GM18520 (cell line): ENCODE data around the gene LHFPL4.
"Not testable (repeated sequence)": the region's sequence is repeated elsewhere in the genome, so short reads cannot be mapped to it uniquely, and the experiment has no call there.

Source experiments
- ATAC-seq: cut with Tn5 transposase; IDR thresholded peaks from one replicate; pipeline ENCODE4 v1.9.1; 2021; ENCODE audit not compliant: unreplicated experiment

LHFPL4 gene

DNA sequence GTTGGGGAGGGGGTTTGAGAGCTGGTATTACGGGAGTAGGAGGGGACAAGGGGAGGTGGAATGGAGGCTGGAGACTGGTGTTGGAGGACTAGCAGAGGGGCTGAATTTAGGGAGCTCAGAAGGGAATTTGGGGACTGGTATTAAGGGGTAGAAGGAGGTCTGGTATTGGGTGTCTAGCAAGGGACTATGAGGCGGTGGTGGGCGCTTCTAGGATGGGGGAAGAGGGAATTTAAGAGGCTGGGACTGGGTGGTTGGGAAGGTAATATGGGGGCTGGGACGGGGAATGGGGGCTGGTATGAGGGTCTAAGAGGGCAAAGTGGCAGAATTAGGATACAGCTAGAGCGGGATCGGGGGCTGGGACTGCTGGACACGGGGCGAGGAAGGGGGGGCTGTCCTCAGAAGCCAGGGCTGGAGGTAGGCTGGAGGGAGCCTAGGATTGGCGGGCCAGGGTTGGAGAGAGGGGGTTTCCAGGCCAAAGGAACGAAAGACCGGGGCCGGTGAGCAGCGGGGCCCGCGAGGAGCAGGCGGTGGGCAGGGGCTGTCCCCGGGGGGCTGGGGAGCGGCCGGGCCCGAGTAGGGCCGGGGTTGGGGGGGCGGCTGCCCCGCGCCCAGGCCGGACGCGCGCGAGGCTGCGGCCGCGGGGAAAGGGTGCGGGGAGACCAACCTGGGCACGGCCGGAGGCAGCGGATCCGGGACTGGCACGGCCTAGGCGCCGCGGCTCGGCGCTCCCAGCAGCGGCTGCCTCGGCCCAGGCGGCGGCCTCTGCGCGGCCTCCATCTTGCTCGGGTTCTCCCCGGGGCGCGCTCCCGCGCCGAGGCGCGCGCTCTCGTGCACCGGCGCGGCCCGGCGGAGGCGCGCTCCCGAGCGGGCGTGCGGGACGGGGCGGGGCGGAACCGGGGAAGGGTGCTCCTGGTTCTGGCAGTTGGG, at the start of gene LHFPL4:
TSS of gene LHFPL4 (minus strand) at position 802 of the 927 bp plus-strand sequence. CDS start 1,143 bp downstream, outside the sequence.
- ATAC-seq, result no peak

DNA sequence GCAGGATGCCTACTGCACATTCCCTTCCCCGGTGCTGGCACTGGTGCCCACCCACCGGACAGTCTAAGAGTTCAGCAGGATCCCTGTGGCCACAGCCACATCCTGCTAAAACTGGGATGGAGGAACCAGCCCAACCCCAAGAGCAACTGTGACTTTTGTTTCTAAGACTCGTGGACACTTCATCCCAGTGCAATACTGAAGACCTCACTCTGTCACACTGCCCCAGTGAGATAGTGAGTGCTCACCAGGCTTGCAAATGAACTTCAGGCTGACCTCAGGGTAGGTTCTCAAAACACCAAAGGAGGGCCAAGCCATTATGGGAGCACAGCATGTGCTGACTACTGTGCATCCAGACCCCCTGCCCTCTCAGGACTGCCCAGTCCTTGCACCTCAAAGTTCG, 49.0 kb upstream of the LHFPL4 start:
- no peak for ATAC-seq

DNA sequence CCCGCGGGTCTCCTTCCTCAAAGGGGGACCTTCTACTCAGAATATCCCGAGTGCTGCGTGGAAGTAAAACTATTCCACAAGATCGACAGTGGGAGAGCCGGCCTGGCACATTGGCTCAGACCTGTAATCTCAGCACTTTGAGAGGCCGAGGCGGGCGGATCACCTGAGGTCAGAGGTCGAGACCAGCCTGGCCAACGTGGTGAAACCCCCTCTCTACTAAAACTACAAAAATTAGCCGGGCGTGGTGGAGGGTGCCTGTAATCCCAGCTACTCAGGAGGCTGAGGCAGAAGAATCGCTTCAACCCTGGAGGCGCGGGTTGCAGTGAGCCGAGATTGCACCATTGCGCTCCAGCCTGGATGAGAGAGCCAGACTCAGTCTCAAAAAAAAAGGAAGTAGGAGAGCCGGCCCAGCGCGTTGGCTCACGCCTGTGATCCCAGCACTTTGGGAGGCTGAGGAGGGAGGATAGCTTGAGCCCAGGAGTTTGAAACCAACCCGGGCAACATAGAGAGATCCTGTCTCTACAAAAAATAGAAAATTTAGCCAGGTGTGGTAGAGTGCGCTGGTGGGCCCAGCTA, 47.5 kb upstream of the LHFPL4 start:
- ATAC-seq, result not testable (repeated sequence)

DNA sequence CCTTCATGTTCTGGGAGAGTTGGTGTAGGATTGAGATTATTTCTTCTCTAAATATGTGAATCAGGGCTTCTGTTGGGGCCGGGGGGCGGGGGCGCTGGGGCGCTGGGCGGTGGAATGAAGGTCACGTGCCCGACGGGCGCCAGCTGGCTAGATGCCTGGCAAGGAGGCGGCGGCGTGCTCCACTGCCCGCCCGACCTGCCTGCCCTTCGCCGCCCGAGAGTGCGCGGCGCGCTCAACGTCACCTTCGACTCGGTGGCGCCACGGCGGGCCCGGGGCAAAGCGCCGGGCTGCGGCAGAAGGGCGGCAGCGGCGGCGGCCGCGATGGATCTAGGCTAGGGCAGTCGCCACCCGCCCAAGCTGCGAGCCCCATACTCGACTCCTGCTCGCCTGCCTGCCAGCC, 47.0 kb upstream of the LHFPL4 start:
- ATAC-seq, result no peak

DNA sequence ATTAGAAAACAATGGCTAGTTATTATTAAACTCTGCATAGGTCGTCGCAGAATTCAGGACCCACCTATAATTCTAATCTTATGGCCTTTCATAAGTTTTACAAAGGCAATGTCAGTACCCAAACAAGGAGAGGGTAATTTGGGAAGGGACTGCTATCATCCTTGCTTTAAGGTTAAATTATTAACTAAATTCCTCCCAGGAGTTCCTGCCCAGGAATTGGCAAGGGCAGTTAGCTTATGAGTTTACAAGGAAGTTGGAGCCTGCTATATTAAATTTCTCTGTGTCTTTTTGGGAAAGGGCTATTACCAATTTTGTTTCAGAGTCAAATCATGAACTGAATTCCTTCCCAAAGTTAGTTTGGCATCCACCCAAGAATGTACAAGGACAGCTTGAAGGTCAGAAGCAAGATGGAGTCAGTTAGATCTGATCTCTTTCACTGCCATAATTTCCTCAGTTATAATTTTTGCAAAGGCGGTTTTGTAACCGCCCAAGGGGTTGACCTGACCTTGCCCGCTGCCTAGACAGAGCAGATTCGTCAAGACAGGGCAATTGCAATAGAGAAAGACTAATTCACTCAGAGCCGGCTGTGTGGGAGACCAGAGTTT, 45.3 kb upstream of the LHFPL4 start:
- no peak for ATAC-seq

DNA sequence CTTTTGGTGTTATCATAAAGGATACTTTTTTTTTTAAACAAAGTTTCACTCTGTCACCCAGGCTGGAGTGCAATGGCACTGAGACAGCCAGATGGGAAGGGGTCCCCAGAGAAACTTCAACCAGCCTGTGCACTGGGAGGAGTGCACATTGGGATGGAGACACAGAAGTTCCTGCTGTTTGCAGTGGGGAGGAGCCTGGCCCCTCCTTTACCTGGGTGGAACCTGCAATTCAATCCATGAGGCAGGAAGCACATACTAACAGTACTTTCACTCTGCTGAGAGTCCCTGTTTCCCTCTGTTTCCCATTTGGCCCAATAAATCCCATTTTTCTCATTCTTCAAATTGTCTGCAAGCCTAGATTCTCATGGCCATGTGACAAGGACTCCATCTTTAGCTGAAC, 42.3 kb upstream of the LHFPL4 start:
- ATAC-seq, result no peak

DNA sequence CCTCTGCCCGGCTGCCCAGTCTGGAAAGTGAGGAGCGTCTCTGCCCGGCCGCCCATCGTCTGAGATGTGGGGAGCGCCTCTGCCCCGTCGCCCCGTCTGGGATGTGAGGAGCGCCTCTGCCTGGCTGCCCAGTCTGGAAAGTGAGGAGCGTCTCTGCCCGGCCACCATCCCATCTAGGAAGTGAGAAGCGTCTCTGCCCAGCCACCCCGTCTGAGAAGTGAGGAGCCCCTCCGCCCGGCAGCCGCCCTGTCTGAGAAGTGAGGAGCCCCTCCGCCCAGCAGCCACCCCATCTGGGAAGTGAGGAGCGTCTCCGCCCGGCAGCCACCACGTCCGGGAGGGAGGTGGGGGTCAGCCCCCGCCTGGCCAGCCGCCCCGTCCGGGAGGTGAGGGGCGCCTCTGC, 38.2 kb upstream of the LHFPL4 start:
- not testable (repeated sequence) for ATAC-seq

DNA sequence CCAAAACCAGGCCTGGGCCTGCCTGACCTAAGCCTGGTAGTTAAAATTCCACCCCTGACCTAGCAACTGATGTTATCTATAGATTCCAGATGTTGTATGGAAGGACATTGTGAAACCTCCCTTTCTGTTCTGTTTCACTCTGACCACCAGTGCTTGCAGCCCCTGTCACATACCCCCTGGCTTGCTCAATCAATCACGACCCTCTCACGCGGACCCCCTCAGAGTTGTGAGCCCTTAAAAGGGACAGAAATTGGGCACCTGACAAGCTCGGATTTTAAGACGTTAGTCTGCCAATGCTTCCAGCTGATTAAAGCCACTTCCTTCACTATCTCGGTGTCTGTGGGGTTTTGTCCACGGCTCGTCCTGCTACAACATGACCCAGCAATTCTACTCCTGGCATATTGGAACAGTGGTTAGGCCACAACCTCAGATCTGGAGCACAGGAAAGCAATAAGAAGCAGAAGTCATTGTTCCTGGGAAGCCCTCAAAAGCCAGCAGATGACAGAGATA, 36.7 kb upstream of the LHFPL4 start:
- no peak for ATAC-seq

DNA sequence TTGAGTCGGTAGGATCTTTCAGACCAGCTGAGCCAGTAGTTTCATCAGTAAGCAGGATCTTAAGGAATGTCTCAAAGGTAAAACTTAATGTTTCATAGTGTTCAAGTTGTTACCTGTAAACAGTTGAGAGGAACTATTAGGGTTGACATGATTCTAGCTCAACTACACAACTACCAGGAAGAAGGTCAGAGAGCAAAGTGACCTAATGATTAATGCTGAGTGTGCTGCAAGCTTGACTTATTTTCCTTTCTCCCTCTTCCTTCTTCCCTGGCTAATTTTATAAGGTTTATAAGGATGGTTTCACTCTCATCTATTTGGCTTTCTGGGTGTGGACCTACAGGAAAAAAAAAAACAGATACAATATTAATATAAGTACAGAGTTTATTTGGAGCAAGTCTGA, 30.2 kb upstream of the LHFPL4 start:
- ATAC-seq, result no peak

DNA sequence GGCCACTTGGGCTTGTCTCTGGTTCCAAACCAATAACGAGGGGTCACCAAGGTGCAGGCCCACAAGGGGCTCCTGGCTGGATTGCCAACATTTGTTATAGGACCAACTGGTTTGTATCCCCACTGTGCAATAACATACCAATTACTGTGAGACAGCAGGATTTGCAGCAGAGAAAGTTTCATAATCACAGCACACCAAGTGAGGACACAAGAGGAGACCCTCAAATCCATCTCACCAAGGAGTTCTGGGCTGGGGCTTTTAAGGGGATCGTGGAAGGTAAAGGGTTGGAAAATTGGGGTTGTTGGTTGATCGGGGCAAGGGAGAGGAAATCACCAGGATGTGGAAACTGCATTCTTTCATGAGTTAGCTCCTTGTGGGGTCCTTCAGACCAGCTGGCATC, 29.7 kb upstream of the LHFPL4 start:
- no peak for ATAC-seq

DNA sequence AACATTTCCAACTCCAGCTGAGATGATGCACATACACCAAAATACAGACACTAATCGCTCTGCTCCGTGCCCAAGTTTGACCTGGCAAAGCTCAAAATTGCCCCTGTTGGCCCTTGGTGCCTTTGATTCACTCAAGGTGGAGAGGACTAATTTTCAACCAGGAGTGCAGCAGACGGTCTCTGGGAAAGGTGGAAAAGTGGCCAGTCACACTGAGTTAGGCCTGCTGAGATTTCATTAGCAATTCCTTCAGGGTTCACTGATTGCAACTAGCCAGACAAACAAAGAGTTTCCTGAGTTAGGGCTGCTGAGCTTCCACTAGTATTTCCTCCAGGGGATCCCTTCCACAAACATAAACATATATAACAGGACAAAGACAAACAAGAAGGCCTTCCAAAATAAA, 28.7 kb upstream of the LHFPL4 start:
- ATAC-seq, result no peak

DNA sequence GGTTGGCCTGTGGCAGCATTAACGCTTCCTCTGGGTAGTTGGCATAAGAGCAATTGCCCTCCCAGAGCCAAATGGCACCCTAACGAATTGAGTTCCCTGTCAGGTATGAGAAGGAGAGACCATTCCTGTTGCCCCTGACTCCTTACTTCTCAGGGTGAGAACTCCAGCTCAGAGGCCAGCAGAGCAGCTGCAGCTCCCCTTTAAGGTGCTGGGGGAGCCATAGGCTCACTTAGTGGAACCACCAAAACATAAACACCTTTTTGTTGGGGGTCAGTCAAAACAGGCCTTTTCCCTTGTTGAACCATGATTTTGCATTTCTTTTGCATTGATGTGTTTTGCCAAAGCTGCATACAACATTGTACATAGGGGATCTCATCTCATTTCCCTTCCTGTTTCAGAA, 28.1 kb upstream of the LHFPL4 start:
- ATAC-seq, result no peak

DNA sequence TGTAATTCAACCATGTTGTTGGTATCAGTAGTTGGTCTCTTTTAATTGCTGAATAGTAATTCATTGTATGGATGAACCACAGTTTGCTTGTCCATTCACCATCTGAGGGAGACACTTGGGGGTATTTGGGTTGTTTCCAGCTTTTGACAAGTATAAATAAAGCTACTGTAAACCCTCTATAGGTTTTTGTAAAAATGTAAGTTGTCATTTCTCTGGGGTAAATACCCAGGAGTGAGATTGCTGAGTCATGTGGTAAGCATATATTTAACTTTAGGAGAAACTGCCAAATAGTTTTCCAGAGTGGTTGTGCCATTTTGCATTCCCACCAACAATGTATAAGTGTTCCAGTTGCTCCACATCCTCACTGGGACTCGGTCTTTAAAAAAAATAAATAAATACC, 15.4 kb upstream of the LHFPL4 start:
- no peak for ATAC-seq

DNA sequence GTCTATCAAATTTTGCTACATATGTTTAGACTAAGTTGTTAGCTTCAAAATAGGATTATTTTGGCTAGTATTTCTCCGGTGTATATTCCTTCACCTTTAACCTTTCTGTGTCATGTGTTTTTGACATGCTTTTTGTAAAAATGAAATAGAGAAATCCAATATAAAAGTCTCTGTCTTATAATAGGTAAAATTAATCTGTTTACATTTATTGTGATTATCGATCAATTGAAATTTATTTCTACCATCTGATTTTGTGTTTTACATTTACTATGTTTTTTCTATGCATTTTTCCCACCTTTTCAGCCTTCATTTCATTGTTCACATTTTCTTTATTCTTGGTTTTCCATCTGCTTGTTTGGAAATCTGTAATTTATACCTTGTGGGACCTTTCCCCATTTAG, 11.7 kb upstream of the LHFPL4 start:
- no peak for ATAC-seq

DNA sequence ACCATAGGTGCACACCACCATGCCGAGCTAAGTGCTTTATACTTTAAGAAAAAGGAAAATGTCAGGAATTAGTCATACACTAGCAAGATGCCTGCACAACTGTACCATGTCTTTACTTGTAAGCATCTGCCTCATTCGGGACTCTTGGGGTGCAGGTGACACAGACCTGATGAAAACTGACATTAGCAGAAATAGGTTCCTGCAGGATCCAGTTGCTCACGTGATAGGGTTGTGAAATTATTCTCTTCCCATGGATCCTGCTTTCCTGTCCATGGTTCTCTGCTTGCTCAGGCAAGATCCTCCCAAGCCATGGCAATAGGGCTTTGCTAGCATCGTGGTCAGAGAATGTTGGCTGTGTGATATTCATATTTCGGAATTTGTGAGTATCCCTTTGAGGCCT, 10.2 kb upstream of the LHFPL4 start:
- no peak for ATAC-seq

DNA sequence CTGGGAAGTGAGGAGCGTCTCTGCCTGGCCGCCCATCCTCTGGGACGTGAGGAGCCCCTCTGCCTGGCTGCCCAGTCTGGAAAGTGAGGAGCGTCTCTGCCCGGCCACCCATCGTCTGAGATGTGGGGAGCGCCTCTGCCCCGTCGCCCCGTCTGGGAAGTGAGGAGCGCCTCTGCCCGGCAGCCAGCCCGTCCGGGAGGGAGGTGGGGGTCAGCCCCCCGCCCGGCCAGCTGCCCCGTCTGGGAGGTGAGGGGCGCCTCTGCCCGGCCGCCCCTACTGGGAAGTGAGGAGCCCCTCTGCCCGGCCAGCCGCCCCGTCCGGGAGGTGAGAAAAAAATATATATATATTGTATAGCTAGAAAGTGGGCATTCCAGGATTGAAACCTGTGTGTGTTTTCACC, 6.4 kb upstream of the LHFPL4 start:
- ATAC-seq, result not testable (repeated sequence)

DNA sequence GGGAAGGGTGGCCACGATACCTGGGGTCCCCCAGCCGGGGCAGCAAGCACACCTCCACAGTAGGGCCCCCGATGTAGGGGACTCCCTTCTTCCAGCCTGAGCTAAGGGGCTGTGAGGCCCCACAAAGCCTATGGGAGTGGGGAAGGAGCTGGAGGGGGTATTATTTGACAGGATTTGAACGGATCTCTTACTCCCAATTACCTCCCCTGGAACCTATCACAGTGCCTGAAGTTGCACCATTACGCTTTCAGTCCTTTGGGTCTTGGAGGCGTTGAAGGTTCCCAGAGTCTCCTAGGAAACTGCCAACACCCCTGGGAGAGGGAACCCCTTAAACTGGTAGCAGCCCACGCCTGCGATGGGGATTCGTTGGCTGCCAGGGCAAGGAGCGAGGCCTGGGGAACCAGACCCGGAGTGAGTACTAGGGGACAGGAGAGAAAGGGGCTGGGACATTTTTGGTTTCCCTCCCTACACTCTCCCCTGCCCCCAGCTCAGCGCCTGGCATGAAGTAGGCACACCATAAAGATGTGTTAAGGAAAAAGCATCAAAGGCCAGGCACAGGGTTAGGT, 409 bp upstream of the LHFPL4 start:
- ATAC-seq, result no peak

DNA sequence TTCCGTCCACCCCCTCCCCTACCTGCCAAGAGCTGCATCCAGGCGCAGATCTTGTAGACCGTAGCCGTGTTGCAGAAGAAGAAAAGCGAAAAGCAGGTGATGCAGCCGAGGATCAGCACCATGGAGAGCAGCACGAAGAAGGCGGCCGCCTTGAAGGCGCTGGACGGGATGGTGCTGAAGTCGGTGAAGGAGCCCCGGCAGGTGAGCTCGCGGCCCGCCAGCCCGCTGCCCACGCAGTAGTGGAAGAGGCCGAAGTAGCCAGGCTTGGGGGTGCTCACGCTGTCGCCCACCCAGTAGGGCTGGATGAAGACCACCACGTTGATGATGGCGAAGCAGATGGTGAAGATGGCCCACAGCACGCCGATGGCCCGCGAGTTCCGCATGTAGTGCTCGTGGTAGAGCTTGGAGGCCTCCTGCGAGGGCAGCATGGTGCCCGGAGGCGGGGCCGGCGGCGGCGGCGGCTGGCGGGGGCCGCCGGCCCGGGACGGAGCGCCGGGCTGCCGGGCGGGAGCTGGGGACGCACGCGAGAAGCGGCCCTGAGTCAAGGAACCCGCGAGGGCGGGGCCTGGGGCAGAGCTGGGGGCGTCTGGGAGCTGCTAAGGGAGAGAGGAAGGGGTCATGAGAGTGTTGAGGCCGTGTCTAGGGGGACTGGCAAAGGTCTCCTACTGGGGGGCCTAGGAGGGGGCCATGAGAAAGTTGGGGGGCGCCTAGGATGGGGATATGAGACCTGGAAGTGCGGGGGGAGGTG, 1.2 kb downstream of the LHFPL4 start:
- no peak for ATAC-seq

DNA sequence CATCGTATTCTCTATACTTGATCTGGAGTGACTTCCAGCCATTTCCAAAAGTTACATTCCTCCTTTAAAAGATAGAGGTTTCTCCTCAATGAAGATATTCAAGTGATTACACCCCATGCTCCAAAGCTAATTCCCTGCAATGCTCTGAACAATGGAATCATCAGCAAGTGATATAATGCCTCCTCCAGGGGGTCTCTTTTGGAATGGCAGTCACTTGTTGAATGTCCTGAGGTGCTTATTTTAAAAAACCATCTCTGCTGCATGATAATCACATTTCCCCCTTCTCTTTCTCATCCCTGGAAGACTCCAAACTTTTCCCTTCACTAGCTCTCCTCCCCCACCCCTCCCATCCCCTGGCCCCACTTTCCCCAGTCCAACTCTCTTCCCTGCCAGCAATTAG, 2.6 kb downstream of the LHFPL4 start:
- no peak for ATAC-seq

DNA sequence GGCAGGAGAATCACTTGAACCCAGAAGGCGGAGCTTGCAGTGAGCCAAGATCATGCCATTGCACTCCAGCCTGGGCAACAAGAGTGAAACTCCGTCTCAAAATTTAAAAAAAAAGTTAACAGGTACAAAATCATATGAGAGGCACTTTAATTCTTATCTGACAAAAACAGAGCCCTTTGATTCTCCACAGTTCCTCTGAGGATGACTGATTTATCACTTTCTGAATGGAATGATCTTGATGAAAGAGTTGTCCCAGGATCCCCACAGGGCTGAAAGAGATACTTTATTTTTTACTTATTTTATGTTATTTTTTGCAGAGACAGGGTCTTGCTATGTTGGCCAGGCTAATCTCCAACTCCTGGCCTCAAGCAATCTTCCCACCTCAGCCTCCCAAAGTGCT, 4.0 kb downstream of the LHFPL4 start:
- no peak for ATAC-seq

DNA sequence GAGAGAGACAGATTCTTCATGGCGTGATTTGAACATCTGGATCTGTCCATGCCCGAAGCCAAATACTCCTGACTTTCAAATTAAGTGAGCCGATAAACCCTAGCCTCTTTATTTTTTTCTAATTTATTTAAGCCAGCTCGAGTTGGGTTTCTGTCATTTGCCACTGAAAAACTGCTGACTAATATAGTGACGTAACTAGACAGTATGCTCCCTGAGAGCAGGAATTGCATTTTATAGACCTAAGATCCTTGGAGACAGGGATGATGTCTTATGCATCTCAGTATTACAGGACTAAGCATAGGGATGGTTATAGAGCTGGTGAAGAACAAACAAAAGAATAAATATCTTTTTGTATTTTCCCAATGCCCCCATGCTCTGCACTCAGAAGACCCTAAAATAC, 4.6 kb downstream of the LHFPL4 start:
- ATAC-seq, result no peak
